ENCODE data around the gene JMJD1C. TPM values are rescaled to one million over a fixed set of nuclear protein-coding genes. Genes with fewer than 3 reads are reported as not detected.

Gene JMJD1C
- 60.6 and 89.4 TPM in 2 replicates for total RNA-seq

GRCh38 chr10:63465293-63466143, at the start of gene JMJD1C:
Gene JMJD1C, minus strand, starts transcription at chr10:63465977. Its CDS starts 315 bp downstream, at chr10:63465662.

GRCh38 chr10:63133056-63133820, 332.5 kb downstream of the JMJD1C start, which contains the start of gene NRBF2:
Gene NRBF2, plus strand, starts transcription at chr10:63133328. Its CDS starts 143 bp downstream, at chr10:63133471.

Other genes with a start within 250 kb of the JMJD1C start
- 49.0 and 64.9 TPM in 2 replicates for gene REEP3, start 55.4 kb upstream of the JMJD1C start, total RNA-seq

Measured in smooth muscle cell of the umbilical artery (primary cell).